Posterior vena cava (tissue), 2 donors: Measurements from ENCODE around the gene MPP3. TPM values are rescaled to one million over a fixed set of nuclear protein-coding genes. Genes with fewer than 3 reads are reported as not detected.
A peak's percentile ranks its signal among the peaks of the same experiment; 100 is the strongest.
"Not testable (repeated sequence)": the region's sequence is repeated elsewhere in the genome, so short reads cannot be mapped to it uniquely, and the experiment has no call there.

ENCODE experiments used
- DNase-seq: peaks from one replicate; pipeline ENCODE4 v3.0.0-alpha.2; 2020; ENCODE audit warnings: low spot score
- intact Hi-C, 2 donors: fragments of 100-400 bp; cut with DNase I; formaldehyde crosslinking; loops; one replicate each; pipeline versions ENCODE4 v1.14.1 to v1.14.2; 2022 to 2023
- long read RNA-seq, 2 donors: library from polyadenylated mRNA; unstranded; transcript quantifications; one replicate each; pipeline ENCODE4 v2.0.0, GENCODE V29; 2020 to 2021
- total RNA-seq, 2 donors: library from RNA; stranded (reverse); fragmentation: NEBNext Ultra II Directional; extraction: Animal tissue kit (Norgen Biotek cat#: 25700); gene quantifications; one replicate each; pipeline ENCODE4 v1.2.1, GENCODE V29; 2021
- donor health status: DM: yes; HTN: yes; CAD: no.
- donor health status: DM: yes; HTN: yes; CAD: no.

Gene MPP3
- 10 to 100 TPM in 1 of 2 donors, 1 to 10 TPM in 1; 8.5 to 10.2 TPM for total RNA-seq
- long read RNA-seq, donor 1, partial matches to known transcripts: 2 of 3 reads
- long read RNA-seq, donor 1, other reads (novel, unspliced or antisense): 1 of 3 reads
- long read RNA-seq, donor 2, partial matches to known transcripts: 5 of 12 reads
- long read RNA-seq, donor 2, other reads (novel, unspliced or antisense): 6 of 12 reads

DNA sequence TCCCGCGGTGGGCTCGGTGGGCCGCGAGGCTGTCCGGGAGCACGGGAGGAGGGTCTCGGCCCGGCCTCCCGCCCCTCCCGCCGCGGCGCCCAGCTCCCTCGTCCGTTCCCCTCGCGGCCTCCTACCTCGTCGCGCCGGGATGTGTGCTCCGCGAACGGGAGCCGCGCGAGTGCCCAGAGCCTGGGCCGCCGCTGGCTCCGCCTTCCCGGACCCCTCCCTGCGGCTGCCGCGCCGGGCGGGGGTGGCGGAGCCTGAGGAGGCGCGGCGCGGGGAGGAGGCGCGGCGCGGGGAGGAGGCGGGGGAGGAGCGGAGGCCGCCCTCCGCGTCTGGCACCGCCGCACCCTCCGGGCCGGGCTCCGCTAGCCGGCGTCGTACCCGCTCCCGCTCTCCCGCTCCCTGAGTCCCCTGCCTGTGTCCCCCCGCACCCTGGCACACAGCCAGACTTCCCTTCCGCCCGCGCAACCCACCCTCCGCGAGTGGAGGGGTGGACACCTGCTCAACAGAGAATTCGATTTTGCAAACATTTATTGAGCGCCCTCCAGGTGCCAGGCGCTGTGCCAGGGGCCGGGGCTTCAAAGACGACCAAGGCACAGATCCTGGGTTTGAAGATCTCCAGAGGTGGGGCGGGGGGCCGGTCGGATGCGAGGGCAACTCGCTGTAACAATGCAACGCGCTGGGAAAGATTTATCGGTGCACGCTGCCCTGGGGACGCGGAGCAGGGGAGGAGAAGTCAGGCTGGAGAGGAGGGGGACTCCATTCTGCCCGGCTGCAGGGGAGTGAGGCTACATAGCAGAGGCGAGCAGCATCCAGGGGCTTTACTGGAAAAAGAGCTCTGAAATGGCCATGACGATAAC, at the start of gene MPP3:
Gene MPP3, minus strand, starts transcription at position 171 of the 854 bp plus-strand sequence. CDS start 1,240 bp downstream, outside the sequence.
- intact Hi-C loops: loop anchor here in 1 of 2 donors (10.0 kb wide), 1 partner anchor 48 kb away; the partner anchor contains the start of gene CFAP97D1
- peak; percentile 87 for DNase-seq

DNA sequence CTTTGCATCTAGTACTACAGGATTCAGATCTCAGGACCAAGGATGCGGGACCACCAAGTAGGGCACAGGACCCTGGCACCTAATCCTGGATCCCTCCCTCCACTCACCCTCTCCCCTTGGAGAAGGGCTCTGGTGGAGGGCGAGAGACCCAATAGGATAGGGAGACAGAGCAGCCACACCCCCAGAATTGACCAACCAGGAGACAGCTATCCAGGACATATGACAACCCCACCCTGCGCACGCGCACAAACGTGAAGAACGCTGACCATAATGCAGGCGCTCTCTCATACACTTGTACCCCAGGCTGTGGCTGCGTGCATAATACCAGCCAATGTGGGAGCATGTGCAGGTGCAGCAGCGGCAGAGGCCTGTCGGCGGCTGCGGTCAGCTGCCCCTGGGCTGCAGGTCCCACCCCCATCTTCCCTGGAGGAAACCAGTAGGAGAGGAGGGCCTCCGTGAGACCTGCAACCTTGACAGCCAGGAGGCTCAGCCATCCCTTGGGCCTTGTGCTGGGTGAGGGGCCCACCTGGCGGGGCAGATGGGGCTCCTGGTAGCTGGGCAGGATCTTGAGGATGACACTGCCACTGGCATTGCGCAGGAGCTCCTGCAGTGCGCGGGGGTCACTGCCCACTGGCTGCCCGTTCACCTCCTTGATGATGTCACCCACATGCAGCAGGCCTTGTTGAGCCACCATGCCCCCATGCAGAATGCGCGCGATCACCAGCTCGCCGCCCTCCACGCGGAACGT, 49.0 kb upstream of the MPP3 start:
- DNase-seq: peak; percentile 74
- intact Hi-C loops: no loop called here

GRCh38 chr17:43881181-43881580, 48.2 kb upstream of the MPP3 start:
- intact Hi-C loops: no loop called here
- no peak for DNase-seq

DNA sequence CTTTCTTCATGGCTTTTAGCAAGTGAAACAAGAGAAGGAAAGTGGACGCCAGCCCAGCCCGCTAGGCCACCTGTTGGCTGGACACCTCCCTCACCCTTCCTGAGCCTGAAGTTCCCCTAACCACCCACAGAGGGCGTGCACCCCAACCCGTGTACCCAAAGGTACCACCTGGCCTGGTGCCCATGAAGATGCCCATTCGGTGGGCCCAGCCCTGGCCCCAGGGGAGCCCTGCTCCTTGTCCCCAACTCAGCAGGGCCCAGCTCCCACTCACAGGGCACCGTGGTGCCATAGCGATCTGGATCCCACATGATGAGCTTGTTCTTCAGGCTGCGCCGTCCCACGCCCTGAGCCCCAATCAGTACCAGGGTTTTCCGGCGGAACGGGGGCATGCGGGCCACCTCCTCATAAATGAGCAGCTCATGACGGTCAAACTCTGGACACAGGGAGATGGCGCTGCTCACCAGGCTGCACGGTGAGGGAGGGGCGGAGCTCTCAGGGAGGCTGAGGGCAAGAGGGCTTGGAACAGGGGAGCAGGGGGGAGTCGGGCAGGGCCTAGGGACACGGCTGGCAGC, 47.6 kb upstream of the MPP3 start:
- intact Hi-C loops: no loop called here
- DNase-seq: no peak

DNA sequence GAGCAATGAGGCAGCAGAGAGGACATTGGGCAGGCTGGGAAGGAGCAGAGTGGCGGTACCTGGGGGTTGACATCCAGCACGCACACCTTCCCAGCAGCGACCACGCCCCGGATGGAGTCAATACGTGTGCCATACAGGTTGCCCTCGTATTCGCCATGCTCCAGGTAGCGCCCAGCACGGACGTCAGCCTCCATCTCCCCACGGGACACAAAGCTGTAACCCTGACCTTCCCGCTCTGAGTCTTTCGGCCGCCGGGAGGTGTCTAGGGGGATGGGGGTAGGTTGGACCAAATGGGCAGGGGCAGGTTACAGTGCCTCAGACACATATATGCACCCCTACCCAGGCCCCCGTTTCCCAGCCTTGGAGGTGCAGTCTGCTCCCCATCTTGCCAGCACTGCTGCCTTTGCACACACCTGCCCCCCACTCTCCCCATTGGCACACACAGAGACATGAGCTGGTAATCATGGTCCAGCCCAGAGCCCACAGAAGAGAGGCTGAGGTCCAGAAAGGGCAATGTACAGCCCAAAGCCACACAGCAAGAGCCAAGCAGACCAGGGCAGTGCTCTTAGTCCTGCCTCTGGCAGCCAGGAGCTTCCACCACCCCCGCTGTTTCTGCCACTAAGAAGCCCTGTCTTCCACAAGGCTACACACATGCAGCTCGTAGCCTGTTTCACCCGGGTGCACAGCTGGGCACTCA, 46.9 kb upstream of the MPP3 start:
- no peak for DNase-seq
- intact Hi-C loops: no loop called here

GRCh38 chr17:43878260-43879175, 45.6 kb upstream of the MPP3 start:
- DNase-seq: peak; percentile 93
- intact Hi-C loops: no loop called here

DNA sequence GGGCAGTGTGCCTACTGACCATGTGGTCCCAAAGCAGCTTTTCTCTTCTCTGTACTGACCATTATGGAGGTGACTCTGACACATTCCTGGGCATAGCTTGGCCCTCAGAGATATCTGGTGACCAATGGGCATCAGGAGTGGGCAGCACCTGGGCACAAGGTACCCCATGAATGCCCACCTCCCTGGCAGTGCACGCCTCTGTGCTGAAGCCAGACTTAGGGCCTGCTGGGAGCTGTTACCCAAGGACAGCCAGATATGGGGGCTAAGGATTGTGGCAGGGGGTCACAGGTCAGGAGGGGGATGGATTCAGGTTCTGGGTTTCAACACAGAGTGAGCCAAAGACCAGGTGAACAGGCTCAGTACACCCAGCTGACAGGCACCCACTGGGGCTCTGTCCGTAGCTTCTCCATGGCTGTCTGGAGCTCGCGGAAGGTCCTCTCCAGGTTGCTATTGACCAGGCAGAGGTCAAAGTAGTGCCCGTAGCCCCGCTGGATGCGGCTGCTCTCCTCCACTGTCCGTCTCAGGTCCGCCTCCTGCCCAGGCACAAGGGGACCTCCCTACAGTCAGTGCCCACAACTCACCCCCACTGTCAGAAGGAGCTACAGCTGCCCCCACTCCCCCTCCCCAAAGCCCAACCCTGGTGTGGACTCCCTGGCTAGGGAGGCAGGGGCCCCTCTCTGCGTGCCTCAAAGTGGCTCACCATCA, 44.7 kb upstream of the MPP3 start:
- DNase-seq: peak; percentile 65

DNA sequence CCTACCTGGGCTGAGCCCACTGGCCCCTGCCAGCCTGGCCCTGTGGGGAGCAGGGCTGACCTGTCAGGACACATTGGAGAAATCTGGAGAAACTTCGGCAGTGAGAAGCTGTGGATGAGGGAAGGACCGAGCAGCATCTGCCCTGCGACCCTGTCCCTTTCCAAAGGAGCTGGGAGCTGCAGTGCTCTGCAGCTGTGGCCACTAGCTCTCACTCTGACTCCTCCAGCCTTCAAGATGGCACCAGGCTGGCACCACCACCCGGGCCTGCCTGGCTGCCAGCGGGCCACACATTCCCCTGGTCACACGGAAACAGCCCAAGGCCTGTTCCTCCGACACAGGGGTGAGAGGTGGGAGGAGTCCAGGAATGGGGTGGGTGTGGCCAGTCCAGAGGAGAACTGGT, 44.1 kb upstream of the MPP3 start:
- intact Hi-C loops: no loop called here
- peak; percentile 37 for DNase-seq

More for the DNA sequence above, 44.7 kb upstream of the MPP3 start:
- intact Hi-C loops: no loop called here

DNA sequence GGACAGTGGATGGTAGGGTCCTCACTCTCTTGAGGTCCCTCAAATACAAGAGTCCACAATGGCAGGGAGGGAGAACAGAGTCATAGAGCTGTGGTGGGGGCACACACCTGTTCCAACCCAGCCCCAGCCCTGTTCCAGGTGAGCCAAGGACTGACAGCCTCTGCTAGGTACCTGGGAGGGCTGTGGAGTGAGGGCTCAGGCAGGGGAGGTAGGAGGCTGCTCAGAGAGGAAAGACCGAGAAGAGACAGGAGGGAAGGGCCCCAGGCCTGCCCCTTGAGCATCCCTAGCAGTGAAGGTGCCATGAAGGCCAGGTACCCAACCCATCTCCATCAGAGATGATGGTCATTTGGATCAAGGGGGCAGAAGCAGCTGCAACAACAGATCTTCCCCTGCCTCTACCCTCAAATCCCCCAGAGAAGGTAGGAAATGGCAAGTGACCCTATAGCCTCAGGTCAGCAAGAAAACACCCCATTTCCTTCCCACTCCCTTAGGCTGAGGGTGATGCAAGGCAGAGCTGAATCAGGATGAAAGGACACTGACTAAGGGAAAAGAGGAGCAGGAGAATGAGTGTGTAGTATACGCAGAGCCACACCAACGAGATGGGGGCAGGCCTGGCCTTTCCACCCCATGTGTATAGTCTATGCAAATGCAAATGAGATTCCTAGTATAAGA, 42.7 kb upstream of the MPP3 start:
- intact Hi-C loops: no loop called here
- peak; percentile 53 for DNase-seq

DNA sequence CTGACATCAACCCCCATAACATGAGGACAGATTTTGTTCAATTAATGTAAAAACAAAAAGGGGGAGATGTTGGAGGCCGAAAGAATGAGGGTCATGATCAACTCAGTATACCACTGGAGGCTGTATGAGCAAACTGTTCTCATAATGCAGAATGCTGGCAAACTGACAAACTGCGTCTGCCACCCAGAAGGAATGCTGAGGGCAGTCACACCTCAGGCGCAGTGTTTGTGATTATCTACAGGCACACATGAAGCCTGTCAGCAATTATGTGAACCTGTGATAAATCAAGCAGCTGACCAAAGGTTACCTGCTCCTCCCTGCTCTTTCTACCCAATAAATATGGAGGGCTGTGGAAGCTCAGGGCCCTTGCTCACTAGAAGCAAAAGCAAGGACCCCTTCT, 41.3 kb upstream of the MPP3 start:
- no peak for DNase-seq
- intact Hi-C loops: no loop called here

GRCh38 chr17:43873815-43874214, 40.9 kb upstream of the MPP3 start:
- no peak for DNase-seq
- intact Hi-C loops: no loop called here

- no peak for DNase-seq
- intact Hi-C loops: no loop called here
Measured at GRCh38 chr17:43873091-43873490, 40.1 kb upstream of the MPP3 start.

DNA sequence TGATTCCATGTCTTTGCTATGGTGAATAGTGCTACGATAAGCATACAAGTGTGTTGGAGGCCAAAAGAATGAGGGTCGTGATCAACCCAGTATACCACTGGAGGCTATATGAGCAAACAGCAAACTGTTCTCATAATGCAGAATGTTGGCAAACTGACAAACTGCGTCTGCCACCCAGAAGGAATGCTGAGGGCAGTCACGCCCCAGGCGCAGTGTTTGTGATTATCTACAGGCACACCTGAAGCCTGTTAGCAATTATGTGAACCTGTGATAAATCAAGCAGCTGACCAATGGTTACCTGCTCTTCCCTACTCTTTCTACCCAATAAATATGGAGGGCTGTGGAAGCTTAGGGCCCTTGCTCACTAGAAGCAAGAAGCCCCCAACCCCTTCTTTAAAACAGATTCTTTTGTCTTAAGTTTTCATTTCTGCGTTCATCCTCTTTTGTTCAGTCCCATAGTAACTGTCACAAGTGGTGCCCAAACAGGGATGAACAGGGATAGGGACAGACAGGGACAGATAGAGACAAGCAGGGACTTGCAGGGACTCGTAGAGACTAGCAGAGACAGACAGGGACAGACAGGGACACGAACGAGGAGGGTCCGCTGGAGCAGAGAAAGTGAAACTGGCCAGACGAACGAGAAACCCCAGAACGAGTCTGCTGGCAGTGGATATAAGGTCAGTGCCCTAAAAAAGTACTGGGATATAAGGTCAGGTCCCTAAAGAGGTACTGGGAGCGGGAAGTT, 39.2 kb upstream of the MPP3 start:
- DNase-seq: peak; percentile 30
- intact Hi-C loops: no loop called here

DNA sequence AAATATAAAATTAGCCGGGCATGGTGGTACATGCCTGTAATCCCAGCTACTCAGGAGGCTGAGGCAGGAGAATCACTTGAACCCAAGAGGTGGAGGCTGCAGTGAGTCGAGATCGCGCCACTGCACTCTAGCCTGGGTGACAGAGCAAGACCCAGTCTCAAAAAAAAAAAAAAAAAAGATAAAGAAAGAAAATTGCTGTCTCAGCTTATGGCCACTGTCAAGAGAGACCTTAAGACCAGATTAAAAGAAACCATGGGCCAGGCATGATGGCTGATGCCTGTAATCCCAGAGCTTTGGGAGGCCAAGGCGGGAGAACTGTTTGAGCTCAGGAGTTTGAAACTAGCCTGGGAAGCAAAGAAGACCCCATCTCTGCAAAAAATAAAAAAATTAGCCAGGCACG, 36.1 kb upstream of the MPP3 start:
- peak; percentile 11 for DNase-seq

DNA sequence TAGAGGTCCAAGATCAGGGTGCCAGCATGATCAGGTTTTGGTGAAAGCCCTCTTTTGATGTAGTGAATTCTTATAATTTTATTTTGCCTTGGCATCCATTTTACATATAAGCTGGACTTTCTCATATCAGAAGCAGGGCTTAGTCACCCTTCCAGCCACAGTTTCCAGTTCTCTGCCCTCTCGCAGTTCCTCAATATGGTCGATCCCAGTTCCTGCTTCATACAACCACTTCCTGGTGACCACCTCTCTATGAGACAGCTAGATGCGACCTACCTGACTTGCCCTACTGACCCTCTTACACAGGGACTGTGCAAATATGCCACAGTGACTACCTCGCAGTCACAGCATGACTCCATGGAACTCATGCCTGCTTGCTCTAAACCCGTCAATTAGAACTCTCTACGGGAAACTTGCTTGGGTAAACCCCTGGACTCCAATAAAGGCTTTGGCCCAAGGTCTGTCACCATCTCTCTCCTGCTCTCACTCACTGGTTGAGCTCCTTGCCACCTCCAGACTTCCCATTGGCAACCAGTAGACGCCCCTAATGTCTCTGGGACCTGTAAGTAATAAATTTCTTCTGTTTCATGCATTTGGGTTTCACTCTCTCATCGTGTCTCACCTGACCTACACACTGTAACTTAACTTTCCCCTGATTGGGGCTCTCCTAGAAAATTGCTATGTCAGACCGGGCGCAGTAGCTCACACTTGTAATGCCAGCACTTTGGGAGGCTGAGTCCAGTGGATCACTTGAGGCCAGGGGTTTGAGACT, 35.5 kb upstream of the MPP3 start:
- peak; percentile 8 for DNase-seq
- intact Hi-C loops: no loop called here

More for the DNA sequence above, 36.1 kb upstream of the MPP3 start:
- intact Hi-C loops: not testable (repeated sequence)
